Measurements from ENCODE around the gene HSD3B1.

GRCh38 chr1:119549719-119550132 lies 42.7 kb downstream of the HSD3B1 start:
- TF ChIP-seq, protein P1, sequence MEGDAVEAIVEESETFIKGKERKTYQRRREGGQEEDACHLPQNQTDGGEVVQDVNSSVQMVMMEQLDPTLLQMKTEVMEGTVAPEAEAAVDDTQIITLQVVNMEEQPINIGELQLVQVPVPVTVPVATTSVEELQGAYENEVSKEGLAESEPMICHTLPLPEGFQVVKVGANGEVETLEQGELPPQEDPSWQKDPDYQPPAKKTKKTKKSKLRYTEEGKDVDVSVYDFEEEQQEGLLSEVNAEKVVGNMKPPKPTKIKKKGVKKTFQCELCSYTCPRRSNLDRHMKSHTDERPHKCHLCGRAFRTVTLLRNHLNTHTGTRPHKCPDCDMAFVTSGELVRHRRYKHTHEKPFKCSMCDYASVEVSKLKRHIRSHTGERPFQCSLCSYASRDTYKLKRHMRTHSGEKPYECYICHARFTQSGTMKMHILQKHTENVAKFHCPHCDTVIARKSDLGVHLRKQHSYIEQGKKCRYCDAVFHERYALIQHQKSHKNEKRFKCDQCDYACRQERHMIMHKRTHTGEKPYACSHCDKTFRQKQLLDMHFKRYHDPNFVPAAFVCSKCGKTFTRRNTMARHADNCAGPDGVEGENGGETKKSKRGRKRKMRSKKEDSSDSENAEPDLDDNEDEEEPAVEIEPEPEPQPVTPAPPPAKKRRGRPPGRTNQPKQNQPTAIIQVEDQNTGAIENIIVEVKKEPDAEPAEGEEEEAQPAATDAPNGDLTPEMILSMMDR (conservative IDR thresholded peaks at IDR 0.05), result peak; percentile 76
- TF ChIP-seq EZH2 (IDR thresholded peaks at IDR 0.05; ENCODE audit: low read depth), result no peak

Measured in PC-9 (cell line).